Lower leg skin (tissue), 3 donors: ENCODE data around the gene HMGN3.

Experiments used
- POLR2A ChIP-seq, 2 donors: fragments of 450-650 bp; IDR thresholded peaks; one replicate each; pipeline ENCODE4 v1.6.1; 2016 to 2017; ENCODE audit warnings: antibody characterized with exemption in 2 of 2, mild to moderate bottlenecking in 1 of 2, moderate library complexity in 1 of 2
- TF ChIP-seq, protein P1 (sequence below), 3 donors: fragments of 450-650 bp; IDR thresholded peaks; one replicate each; pipeline ENCODE4 v1.5.1; 2016; ENCODE audit warnings: antibody characterized with exemption in 3 of 3, mild to moderate bottlenecking in 3 of 3, moderate library complexity in 2 of 3

DNA sequence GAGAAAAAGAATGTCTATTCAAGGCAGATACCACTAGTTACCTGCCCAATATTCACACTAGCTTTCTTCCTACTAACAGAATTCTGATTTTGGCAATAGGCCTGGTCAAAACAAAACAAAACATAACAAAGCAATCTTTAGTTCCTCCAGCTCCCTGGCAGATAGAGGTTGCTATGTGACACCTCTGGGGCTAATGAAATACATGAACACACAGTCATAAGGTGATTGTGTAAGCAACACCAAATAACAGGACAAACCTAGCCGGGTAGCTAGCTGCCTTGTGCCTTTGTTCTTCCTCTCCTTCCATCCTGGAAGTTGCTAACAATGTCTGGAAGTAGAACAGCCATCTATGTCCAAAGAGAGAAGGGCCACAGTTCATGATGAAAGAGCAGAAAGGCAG lies 6.0 kb upstream of the HMGN3 start:
- TF ChIP-seq, protein P1, sequence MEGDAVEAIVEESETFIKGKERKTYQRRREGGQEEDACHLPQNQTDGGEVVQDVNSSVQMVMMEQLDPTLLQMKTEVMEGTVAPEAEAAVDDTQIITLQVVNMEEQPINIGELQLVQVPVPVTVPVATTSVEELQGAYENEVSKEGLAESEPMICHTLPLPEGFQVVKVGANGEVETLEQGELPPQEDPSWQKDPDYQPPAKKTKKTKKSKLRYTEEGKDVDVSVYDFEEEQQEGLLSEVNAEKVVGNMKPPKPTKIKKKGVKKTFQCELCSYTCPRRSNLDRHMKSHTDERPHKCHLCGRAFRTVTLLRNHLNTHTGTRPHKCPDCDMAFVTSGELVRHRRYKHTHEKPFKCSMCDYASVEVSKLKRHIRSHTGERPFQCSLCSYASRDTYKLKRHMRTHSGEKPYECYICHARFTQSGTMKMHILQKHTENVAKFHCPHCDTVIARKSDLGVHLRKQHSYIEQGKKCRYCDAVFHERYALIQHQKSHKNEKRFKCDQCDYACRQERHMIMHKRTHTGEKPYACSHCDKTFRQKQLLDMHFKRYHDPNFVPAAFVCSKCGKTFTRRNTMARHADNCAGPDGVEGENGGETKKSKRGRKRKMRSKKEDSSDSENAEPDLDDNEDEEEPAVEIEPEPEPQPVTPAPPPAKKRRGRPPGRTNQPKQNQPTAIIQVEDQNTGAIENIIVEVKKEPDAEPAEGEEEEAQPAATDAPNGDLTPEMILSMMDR (IDR thresholded peaks at IDR 0.05) = no peak
- TF ChIP-seq POLR2A (IDR thresholded peaks at IDR 0.05) = no peak
